GM12872 (cell line): ENCODE data around the gene OTOGL.

Experiments
- CTCF ChIP-seq: IDR thresholded peaks from 3 replicates; pipeline ENCODE4 v1.5.1; 2011; ENCODE audit warnings: low read depth, mild to moderate bottlenecking, low read length, moderate library complexity; ENCODE audit not compliant: insufficient read depth

Gene OTOGL

GRCh38 chr12:80377140-80377794, 277.9 kb downstream of the OTOGL start:
- no peak for TF ChIP-seq CTCF

- TF ChIP-seq CTCF: no peak
Measured at GRCh38 chr12:80381121-80381520, 281.8 kb downstream of the OTOGL start.

GRCh38 chr12:80382254-80382653, 282.9 kb downstream of the OTOGL start:
- no peak for TF ChIP-seq CTCF

- TF ChIP-seq CTCF: no peak
Measured at GRCh38 chr12:80400571-80400991, 301.2 kb downstream of the OTOGL start.

- TF ChIP-seq CTCF: no peak
Measured at GRCh38 chr12:80401191-80401590, 301.9 kb downstream of the OTOGL start.

- TF ChIP-seq CTCF: no peak
Measured at GRCh38 chr12:80404629-80405028, 305.3 kb downstream of the OTOGL start.

GRCh38 chr12:80406253-80406652, 306.9 kb downstream of the OTOGL start:
- TF ChIP-seq CTCF: no peak
